Left renal cortex interstitium (tissue), 4 donors: Measurements from ENCODE around the gene PDE9A. TPM values are rescaled to one million over a fixed set of nuclear protein-coding genes. Genes with fewer than 3 reads are reported as not detected.

Experiments used
- DNase-seq, 4 donors: peaks; one replicate each; pipeline ENCODE4 v3.0.0-alpha.2; 2013; ENCODE audit warnings: low read depth in 4 of 4, low spot score in 2 of 4, missing footprints in 1 of 4
- polyA plus RNA-seq, 4 donors: library from polyadenylated mRNA; unstranded; fragments of 120-200 nt; gene quantifications; one replicate each; pipeline ENCODE4 v1.2.1, GENCODE V29; 2013; ENCODE audit not compliant: insufficient read length in 4 of 4

PDE9A gene
- polyA plus RNA-seq, 4 donors, result 35.9 to 45.0 (median 38.7) TPM

DNA sequence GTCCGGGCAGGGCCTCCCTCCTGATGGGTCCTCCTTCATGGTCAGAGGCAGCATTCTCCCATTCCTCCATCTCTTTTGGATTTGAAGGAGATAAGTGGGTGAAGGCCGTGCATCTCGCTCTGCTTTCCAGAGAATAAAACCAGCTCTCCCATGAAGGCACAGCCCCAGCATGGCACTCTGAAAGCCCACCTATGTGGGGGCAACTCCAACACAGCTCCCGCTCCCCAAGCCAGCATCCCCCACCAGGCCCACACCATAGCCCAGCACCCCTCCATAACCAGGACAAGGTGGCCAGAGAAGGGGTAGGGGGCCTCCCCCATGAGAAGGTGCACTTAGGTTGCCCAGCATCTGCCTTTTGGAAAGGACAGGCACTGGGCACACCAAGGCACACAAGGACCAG is 112.2 kb downstream of the PDE9A start:
- DNase-seq, result no peak

DNA sequence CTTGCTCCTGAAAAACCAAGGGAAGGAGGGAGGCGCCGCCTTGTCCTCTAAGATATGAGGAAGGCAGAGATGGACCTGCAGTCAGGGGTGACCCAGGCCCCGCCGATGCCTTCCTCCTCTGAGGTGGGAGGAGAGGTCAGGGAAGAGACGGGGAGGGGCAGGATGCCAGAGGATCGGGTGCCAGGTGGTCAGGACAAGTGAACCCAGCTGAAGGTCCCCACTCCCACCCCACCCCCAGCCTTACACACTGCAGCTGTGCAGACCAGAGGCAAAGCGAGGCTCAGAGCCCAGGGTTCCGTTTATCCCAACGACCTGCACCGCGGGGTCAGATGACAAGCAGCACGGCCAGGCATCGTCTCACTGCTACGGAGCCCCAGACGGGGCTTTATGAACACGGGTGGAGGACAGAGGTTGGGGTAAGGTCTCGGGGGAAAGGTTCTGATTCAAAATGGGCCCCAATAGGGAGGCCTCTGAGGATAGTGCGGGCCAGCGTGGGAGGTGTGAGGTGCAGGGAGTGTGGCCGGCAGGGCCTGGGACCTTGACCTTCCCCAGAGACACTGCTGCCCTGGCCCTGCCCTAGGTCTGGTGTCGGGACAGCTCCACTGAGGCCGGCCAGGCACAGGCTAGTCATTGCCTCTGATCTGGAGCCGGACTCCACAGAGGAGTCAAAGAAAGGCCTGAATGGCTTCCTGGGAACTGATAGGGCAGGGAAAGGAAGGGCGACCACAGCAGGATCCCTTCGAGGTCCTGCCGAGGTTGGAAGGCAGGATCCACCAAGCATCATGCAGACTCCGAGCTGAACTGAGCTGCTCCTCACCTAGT is 113.5 kb downstream of the PDE9A start:
- DNase-seq, result no peak

- no peak for DNase-seq
Observed at GRCh38 chr21:42767561-42767835, 114.1 kb downstream of the PDE9A start.

GRCh38 chr21:42768324-42769121 is 115.1 kb downstream of the PDE9A start:
- DNase-seq, result no peak

DNA sequence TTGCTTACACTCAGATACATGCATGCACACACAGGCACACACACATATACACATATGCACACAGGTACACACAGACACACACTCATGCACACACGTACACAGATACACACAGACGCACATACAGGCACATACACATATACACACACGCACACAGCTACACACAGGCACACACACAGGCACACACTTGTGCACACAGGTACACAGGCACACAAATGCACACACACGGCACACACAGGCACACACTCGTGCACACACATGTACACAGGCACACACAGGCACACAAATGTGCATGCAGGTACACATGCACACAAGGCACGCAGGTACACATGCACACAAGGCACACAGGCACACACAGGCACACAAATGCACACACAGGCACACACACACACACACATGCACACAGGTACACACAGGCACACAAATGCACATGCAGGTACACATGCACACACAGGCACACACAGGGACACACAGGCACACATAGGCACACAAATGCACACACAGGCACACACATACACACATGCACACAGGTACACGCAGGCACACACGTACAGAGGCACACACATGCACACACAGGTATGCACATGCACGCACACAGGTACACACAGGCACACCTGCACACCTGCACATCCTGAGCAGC is 115.9 kb downstream of the PDE9A start:
- DNase-seq, result no peak

GRCh38 chr21:42769820-42770716 is 116.6 kb downstream of the PDE9A start:
- no peak for DNase-seq

GRCh38 chr21:42770717-42771502 is 117.5 kb downstream of the PDE9A start:
- no peak for DNase-seq

DNA sequence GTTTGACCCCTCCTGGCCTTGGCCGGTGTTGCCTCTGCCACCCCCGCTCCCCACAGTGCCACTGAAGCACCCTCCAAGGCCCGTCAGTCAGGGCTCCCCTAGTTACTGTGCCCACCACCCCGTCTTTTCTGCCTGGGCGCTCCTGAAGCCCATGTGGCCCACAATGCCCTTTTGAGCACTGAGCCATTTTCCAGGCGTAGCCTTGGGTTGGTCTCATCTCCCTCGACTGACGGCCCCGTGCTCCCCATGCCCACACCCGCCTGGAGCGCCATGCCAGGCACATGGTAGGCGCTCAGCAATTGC is 118.0 kb downstream of the PDE9A start:
- DNase-seq, result no peak

DNA sequence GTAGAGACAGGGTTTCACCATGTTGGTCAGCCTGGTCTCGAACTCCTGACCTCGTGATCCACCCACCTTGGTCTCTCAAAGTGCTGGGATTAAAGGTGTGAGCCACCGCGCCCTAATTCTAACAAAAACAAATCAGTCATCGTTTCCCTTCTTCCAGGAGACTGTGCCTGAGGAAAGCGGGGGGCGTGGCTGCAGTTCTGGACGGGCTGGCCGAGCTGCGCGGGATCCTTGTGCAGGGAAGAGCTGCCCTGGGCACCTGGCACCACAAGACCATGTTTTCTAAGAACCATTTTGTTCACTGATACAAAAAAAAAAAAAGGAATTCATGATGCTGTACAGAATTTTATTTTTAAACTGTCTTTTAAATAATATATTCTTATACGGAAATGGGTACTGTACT is 121.7 kb downstream of the PDE9A start:
- DNase-seq, result no peak

GRCh38 chr21:42775891-42776290 is 122.5 kb downstream of the PDE9A start:
- no peak for DNase-seq

DNA sequence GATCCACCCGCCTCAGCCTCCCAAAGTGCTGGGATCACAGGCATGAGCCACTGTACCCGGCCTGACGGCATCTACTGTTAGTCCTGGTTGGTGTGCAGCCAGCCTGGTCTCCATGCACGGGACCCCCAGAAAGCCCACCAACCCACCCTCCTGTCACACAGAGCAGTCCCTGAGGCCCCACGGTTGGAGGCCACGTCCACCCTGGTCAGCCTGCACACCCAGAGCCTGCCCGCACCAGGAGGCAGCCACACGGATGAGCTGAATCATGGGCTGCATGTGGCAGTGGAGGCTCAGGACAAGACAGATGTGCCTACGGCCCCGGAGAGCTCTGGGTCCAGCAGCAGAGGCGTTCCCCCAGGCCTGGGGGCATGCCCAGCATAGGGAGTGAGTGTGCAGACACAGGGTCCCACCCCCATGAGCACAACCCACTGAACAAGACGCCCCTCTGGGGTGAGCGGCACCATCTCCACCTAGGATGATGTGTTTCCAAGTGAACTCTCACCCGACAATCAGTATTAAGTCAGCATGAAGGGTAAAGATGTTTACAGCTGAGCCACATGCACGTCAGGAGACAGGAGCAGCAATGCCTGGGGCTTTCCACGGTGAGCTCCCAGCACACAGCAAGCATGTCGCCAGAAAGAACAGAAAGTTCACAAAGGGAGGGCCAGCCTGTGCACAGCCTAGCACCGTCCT is 123.8 kb downstream of the PDE9A start:
- DNase-seq, result no peak

- peak in 1 of 4 donors; percentile 54 for DNase-seq
Observed at GRCh38 chr21:42777757-42778344, 124.4 kb downstream of the PDE9A start.

DNA sequence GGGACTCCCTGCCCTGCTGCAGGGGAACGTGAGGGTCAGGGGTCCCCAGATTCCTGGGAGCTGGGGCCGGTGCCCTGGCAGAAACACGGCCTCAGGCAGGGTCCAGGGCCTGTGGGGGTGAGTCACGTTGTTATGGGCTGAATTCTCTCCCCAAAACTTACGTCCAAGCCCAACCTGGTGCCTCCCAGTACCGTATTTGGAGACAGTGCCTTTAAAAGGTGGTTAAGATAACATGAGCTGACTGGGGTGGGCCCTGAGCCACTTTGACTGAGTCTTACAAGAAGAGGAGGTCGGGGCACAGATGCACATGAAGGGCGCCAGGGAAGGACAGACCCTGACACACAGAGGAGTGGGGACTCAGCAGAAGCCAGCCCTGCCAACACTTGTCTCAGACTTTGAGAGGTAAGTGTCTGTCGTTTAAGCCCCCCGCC is 126.0 kb downstream of the PDE9A start:
- DNase-seq, result no peak

- DNase-seq, result no peak
Observed at GRCh38 chr21:42780617-42781016, 127.2 kb downstream of the PDE9A start.

DNA sequence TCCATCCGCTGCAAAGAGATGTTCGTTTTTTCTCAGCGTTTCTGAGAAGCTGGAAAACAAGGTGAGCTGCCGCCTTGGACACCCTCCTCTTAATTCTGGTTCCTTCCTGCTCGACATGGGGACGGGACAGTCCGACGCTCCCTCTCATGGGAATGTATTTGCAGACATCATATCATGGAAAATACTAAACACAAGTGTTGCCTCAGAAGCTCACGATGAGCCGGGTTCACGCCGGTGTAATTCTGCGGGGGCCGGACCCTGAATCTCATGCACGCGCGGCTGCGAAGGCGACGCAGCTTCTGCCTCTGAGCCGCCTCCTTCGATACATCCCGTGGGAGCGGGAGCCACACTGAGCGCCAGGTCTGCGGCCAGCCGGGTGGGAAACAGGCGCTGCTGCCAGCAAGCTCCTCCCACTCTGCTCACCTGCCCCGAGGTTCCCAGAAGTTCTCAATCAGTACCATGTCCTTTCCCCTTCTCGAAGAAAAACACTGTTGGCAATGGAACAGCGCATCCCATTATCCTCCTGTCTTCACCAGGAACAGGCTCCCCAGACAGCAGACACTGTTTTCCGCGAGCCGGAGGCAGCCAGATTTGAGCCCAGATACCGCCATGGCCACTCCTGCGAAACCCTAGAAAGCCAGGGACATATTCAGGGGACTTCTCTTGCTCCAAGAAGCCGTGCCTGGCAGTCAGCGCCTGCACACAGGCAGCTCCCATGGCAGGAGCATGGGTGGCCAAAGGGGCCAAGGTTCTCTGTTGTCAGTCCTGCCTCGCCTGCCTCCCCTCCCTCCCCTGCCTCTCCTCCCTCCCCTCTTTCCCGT is 127.9 kb downstream of the PDE9A start:
- peak in 1 of 4 donors; percentile 27 for DNase-seq

DNA sequence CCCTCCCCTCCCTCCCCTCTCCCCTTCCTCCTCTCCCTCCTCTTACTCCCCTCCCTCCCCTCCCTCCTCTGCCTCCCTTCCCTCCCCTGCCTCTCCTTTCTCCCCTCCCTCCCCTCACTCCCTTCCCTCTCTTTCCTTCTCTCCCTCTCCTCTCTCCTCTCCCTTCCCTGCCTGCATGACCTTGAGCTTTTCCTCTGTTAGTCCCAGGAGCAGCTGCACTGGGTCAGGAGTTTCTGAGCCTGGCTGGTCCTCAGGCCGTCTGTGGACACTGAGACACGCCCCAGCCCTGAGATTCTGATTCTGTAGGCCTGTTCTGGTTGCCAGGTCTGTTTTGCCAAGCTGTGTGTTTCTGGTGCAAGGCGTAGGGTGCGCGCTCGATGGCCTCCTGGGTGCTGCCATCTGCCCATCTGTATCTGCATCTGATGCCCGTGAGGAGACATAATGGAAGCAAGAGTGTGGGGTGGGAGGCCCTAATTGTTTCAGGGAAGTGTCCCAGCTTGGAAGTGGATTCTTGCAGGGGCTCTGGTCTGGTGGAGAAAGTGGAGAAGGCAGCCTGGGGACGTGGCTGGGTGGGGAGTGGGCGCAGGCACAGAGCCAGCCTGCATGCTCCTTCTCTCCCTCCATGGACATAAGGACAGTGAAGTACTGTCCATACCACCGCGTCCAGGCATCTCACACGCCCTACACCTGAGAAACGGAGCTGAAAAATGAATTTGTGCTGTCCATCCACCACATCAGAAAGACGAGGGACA is 128.7 kb downstream of the PDE9A start:
- peak in 1 of 4 donors; percentile 28 for DNase-seq

DNA sequence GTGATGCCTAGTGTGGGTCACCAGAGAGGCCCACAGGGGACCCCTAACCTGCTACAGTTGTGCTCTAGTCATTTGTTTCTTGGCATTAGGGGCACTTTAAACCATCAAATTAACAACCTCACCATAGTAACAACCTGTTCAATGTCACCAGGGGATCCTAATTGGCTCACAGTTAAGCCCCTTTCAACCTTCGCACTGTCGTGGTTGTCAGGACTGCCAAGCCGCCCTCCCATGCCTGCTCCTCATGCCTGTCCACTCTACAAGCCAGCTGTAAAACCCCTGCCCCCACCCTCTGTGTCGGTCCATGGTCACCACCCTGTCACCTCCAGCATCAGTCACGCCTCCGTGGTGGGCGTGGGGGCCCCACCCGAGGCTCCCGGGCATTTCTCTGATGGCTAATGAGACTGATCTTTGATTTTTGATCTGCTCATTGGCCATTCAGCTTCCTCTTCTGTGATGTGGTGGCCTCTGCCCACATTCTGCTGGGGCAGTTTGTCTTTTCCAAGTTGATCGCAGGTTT is 129.4 kb downstream of the PDE9A start:
- no peak for DNase-seq
